ENCODE results near the gene SCNN1A. TPM values are rescaled to one million over a fixed set of nuclear protein-coding genes. Genes with fewer than 3 reads are reported as not detected.

Gene SCNN1A
- total and polyA plus RNA-seq, 2 donors (not counting 1 experiment from before 2014, with no cell fraction given), result 0.20 TPM; not detected in 1

DNA sequence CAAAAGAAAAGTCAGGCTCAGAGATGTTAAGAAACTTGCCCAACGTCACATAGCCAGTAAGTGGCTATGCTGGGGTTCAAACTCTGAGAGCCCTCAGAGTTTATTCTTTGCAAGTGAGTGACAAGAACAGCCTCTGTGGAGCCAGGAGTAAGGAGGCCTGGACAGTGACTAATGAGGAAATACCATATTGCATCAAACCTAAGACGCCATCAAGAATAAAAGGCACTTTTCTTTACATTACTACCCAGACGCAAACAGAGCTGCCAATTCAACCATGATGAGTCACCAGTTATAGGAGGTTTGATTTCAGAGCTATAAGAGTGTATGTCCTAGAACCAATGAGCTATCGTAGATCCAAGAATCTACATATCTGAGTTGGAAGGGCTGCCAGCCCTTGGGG is 42.9 kb downstream of the SCNN1A start:
- H3K4me3 ChIP-seq (ENCODE audit: control extremely low read depth in 1 of 5, extremely low read depth in 1 of 5, insufficient read depth in 1 of 5, low read depth in 2 of 5, low read length in 4 of 5), result no peak overlapping the region
- peaks cover 0 to 72% (median 39%) of the 10 kb centered on the region in 4 experiments for H3K27me3 ChIP-seq (replicated peaks in 1 of 4; ENCODE audit: control extremely low read depth in 1 of 4, control insufficient read depth in 3 of 4, insufficient read depth in 4 of 4, low read length in 3 of 4)
- peaks cover 23% of the 10 kb centered on the region for H3K4me1 Mint-ChIP-seq
- H3K4me2 ChIP-seq (replicated peaks; ENCODE audit: low read depth, low read length, poor library complexity, severe bottlenecking), result no peak overlapping the region
- no peaks in the 10 kb centered on the region for H3K9me3 Mint-ChIP-seq (ENCODE audit: insufficient read depth)
- no peaks in the 10 kb centered on the region for H3K79me2 ChIP-seq (ENCODE audit: control insufficient read depth, insufficient read depth, low read length)
- H3K9me3 ChIP-seq (ENCODE audit: control extremely low read depth in 1 of 3, control insufficient read depth in 2 of 3, insufficient read depth in 1 of 3, low read length in 2 of 3), result peaks cover 0 to 36% (median 0%) of the 10 kb centered on the region in 3 donors
- no peak overlapping the region for H3K27ac ChIP-seq (ENCODE audit: low read length in 2 of 2)
- H3K36me3 ChIP-seq (replicated peaks in 1 of 2; ENCODE audit: control extremely low read depth in 1 of 2, control insufficient read depth in 1 of 2, extremely low read depth in 1 of 2, insufficient read depth in 2 of 2, low read length in 1 of 2), result no peaks in the 10 kb centered on the region
- DNase-seq (no peak), ATAC-seq (ENCODE audit: low read depth) (no peak)
- intact Hi-C loops (cut with micrococcal nuclease), result loop anchor here (10.0 kb wide), 1 partner anchor 132 kb away; no protein-coding TSS in a partner anchor
- H3K4me3 Mint-ChIP-seq, result no peak overlapping the region
- ChIA-PET CTCF (no interaction called here), POLR2A (interaction anchor here (0.7 kb wide), 1 partner anchor 34 kb away, joined by 4 read pairs; no protein-coding TSS in a partner anchor)
- TF ChIP-seq, protein P1, sequence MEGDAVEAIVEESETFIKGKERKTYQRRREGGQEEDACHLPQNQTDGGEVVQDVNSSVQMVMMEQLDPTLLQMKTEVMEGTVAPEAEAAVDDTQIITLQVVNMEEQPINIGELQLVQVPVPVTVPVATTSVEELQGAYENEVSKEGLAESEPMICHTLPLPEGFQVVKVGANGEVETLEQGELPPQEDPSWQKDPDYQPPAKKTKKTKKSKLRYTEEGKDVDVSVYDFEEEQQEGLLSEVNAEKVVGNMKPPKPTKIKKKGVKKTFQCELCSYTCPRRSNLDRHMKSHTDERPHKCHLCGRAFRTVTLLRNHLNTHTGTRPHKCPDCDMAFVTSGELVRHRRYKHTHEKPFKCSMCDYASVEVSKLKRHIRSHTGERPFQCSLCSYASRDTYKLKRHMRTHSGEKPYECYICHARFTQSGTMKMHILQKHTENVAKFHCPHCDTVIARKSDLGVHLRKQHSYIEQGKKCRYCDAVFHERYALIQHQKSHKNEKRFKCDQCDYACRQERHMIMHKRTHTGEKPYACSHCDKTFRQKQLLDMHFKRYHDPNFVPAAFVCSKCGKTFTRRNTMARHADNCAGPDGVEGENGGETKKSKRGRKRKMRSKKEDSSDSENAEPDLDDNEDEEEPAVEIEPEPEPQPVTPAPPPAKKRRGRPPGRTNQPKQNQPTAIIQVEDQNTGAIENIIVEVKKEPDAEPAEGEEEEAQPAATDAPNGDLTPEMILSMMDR (IDR thresholded peaks at IDR 0.05), result no peak
- TF ChIP-seq EZH2 (IDR thresholded peaks at IDR 0.05; ENCODE audit: borderline replicate concordance, insufficient read depth, low read depth, low read length, poor library complexity, severe bottlenecking), result no peak
- no peak overlapping the region for H3K27ac Mint-ChIP-seq
- peaks cover 29% of the 10 kb centered on the region for H4K20me1 ChIP-seq (ENCODE audit: control insufficient read depth, insufficient read depth, low read length, poor library complexity, severe bottlenecking)
- H3K27me3 Mint-ChIP-seq, result peaks cover 65% of the 10 kb centered on the region
- peaks cover 51 to 53% of the 10 kb centered on the region in 2 donors for H3K4me1 ChIP-seq (ENCODE audit: control insufficient read depth in 2 of 2, insufficient read depth in 2 of 2, low read length in 2 of 2)
- H3K9ac ChIP-seq (ENCODE audit: low read length), result no peak overlapping the region
- WGBS (ENCODE audit: insufficient coverage), result 100% methylated on average over 2 of the region's 4 CpGs
- no peak overlapping the region for H2AFZ ChIP-seq (ENCODE audit: insufficient read depth, low read depth, low read length, poor library complexity, severe bottlenecking)

DNA sequence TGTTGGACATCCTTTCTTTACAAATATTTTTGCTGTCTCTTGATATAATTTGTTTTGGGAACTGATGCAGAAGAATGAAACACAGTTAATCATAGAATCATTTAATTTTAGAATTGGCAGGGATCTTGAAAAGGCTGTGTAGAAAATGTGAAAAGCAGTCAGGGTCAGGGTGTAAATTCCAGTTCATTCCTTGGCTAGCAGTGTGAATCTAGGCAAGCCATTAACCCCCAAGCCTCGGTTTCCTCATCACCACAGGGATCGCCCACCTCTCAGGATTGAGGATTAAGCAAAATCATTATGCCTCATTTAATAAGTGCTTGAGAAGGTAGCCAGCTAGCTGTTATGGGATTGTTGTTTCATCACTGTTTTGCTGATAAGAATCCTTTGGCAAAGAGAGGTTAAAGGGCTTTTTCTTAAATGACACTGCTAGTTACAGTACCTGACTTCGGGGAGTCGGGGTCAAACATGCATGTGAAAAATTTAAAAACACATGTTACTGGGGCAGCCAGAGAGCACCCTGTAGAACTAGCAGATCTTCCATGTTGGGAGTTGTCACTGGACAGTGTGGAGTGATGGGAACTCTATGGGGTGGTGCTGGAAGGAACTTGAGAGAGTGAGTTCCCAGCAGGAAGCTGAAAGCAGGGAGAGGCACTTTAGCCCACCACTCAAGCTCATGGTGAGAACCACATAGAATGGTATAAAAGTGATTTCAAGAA is 44.2 kb downstream of the SCNN1A start:
- H3K4me3 ChIP-seq (ENCODE audit: control extremely low read depth in 1 of 5, extremely low read depth in 1 of 5, insufficient read depth in 1 of 5, low read depth in 2 of 5, low read length in 4 of 5), result no peak overlapping the region
- POLR2A ChIA-PET, result no interaction called here
- H3K27me3 ChIP-seq (replicated peaks in 1 of 4; ENCODE audit: control extremely low read depth in 1 of 4, control insufficient read depth in 3 of 4, insufficient read depth in 4 of 4, low read length in 3 of 4), result peaks cover 0 to 72% (median 43%) of the 10 kb centered on the region in 4 experiments
- H3K9me3 Mint-ChIP-seq (ENCODE audit: insufficient read depth), result no peaks in the 10 kb centered on the region
- H3K27ac Mint-ChIP-seq, result peak overlapping the region; percentile 16
- no peak overlapping the region for H2AFZ ChIP-seq (ENCODE audit: insufficient read depth, low read depth, low read length, poor library complexity, severe bottlenecking)
- peaks cover 38 to 40% of the 10 kb centered on the region in 2 donors for H3K4me1 ChIP-seq (ENCODE audit: control insufficient read depth in 2 of 2, insufficient read depth in 2 of 2, low read length in 2 of 2)
- H3K27me3 Mint-ChIP-seq, result peaks cover 70% of the 10 kb centered on the region
- DNase-seq (no peak), ATAC-seq (ENCODE audit: low read depth) (no peak)
- TF ChIP-seq, protein P1 (IDR thresholded peaks at IDR 0.05), result no peak
- TF ChIP-seq EZH2 (IDR thresholded peaks at IDR 0.05; ENCODE audit: borderline replicate concordance, insufficient read depth, low read depth, low read length, poor library complexity, severe bottlenecking), result no peak
- H3K9me3 ChIP-seq (ENCODE audit: control extremely low read depth in 1 of 3, control insufficient read depth in 2 of 3, insufficient read depth in 1 of 3, low read length in 2 of 3), result peaks cover 0 to 30% (median 0%) of the 10 kb centered on the region in 3 donors
- no peak overlapping the region for H3K9ac ChIP-seq (ENCODE audit: low read length)
- CTCF ChIA-PET, result interaction anchor here (1.1 to 1.3 kb wide), 2 partner anchors 53 to 135 kb away, joined by 3 to 7 read pairs; no protein-coding TSS in a partner anchor
- peaks cover 23% of the 10 kb centered on the region for H3K4me1 Mint-ChIP-seq
- 95% methylated on average over 2 of the region's 4 CpGs for WGBS (ENCODE audit: insufficient coverage)
- no peak overlapping the region for H3K4me2 ChIP-seq (replicated peaks; ENCODE audit: low read depth, low read length, poor library complexity, severe bottlenecking)
- no peak overlapping the region for H3K4me3 Mint-ChIP-seq
- peaks cover 25% of the 10 kb centered on the region for H4K20me1 ChIP-seq (ENCODE audit: control insufficient read depth, insufficient read depth, low read length, poor library complexity, severe bottlenecking)
- no peak overlapping the region for H3K27ac ChIP-seq (ENCODE audit: low read length in 2 of 2)
- no peaks in the 10 kb centered on the region for H3K36me3 ChIP-seq (replicated peaks in 1 of 2; ENCODE audit: control extremely low read depth in 1 of 2, control insufficient read depth in 1 of 2, extremely low read depth in 1 of 2, insufficient read depth in 2 of 2, low read length in 1 of 2)
- H3K79me2 ChIP-seq (ENCODE audit: control insufficient read depth, insufficient read depth, low read length), result no peaks in the 10 kb centered on the region
- intact Hi-C loops (cut with micrococcal nuclease), result loop anchor here (10.0 kb wide), 1 partner anchor 134 kb away; no protein-coding TSS in a partner anchor

All from B cell (primary cell).